ENCODE results near the gene RNF212. TPM values are rescaled to one million over a fixed set of nuclear protein-coding genes. Genes with fewer than 3 reads are reported as not detected.

Gene RNF212
- total RNA-seq, 4 donors from 2014 or later, result 1.3 TPM; not detected in 3

GRCh38 chr4:1154523-1155182 lies 41.3 kb upstream of the RNF212 start:
- no peak overlapping the region for H3K4me3 ChIP-seq
- peaks cover 6 to 9% of the 10 kb centered on the region in 2 donors for H3K4me1 ChIP-seq
- H3K27ac ChIP-seq, result no peak overlapping the region
- peaks cover 0 to 3% (median 0%) of the 10 kb centered on the region in 3 donors for H3K27me3 ChIP-seq
- TF ChIP-seq, protein P1, sequence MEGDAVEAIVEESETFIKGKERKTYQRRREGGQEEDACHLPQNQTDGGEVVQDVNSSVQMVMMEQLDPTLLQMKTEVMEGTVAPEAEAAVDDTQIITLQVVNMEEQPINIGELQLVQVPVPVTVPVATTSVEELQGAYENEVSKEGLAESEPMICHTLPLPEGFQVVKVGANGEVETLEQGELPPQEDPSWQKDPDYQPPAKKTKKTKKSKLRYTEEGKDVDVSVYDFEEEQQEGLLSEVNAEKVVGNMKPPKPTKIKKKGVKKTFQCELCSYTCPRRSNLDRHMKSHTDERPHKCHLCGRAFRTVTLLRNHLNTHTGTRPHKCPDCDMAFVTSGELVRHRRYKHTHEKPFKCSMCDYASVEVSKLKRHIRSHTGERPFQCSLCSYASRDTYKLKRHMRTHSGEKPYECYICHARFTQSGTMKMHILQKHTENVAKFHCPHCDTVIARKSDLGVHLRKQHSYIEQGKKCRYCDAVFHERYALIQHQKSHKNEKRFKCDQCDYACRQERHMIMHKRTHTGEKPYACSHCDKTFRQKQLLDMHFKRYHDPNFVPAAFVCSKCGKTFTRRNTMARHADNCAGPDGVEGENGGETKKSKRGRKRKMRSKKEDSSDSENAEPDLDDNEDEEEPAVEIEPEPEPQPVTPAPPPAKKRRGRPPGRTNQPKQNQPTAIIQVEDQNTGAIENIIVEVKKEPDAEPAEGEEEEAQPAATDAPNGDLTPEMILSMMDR (IDR thresholded peaks at IDR 0.05 in 4 of 5, conservative IDR thresholded peaks at IDR 0.05 in 1 of 5), result no peak
- TF ChIP-seq POLR2A (IDR thresholded peaks at IDR 0.05), result no peak
- intact Hi-C loops (cut with DNase I; ENCODE audit: low total_unique reads) (no loop called here), in situ Hi-C loops (cut with MboI; ENCODE audit: low sequenced_read_pairs in 4 of 4) (loop anchor here in 1 of 4 donors (10.0 kb wide), 1 partner anchor 110 kb away; no protein-coding TSS in a partner anchor)
- DNase-seq (no peak), ATAC-seq (peak; percentile 26 to 65)
- H3K9me3 ChIP-seq, result no peaks in the 10 kb centered on the region
- no peaks in the 10 kb centered on the region for H3K36me3 ChIP-seq

DNA sequence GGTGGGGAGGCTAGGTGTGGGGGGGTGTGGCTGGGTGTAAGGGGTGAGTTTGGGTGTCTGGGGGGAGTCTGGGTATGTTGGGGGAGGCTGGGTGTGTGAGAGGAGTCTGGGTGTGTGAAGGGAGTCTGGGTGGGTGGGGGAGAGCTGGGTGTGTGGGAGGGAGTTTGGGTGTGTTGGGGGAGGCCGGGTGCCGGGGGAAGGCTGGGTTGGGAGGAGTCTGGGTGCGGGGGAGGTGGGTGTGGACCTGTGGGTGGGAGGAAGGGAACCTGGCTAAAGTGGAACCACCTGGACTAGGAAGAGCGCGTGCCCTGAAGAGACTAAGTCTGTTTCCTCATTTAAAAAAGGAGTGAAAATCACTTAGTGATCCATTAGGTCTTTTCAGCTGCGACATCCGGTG lies 40.8 kb upstream of the RNF212 start:
- TF ChIP-seq, protein P1 (IDR thresholded peaks at IDR 0.05 in 4 of 5, conservative IDR thresholded peaks at IDR 0.05 in 1 of 5), result no peak
- TF ChIP-seq POLR2A (IDR thresholded peaks at IDR 0.05), result no peak
- no peak for ATAC-seq

GRCh38 chr4:1153567-1154090 lies 40.3 kb upstream of the RNF212 start:
- in situ Hi-C loops (cut with MboI; ENCODE audit: low sequenced_read_pairs in 4 of 4) (loop anchor here in 1 of 4 donors (10.0 kb wide), 1 partner anchor 111 kb away; no protein-coding TSS in a partner anchor), intact Hi-C loops (cut with DNase I; ENCODE audit: low total_unique reads) (no loop called here)
- Histone ChIP-seq H3K4me3 (no peak overlapping the region), H3K27me3 (peaks cover 0 to 3% (median 0%) of the 10 kb centered on the region in 3 donors), H3K36me3 (no peaks in the 10 kb centered on the region), H3K27ac (no peak overlapping the region), H3K4me1 (peaks cover 6 to 9% of the 10 kb centered on the region in 2 donors), H3K9me3 (no peaks in the 10 kb centered on the region)
- TF ChIP-seq, protein P1 (IDR thresholded peaks at IDR 0.05 in 4 of 5, conservative IDR thresholded peaks at IDR 0.05 in 1 of 5), result no peak
- no peak for TF ChIP-seq POLR2A (IDR thresholded peaks at IDR 0.05)
- no peak for ATAC-seq
- DNase-seq, result no peak

More for the DNA sequence above, 40.8 kb upstream of the RNF212 start:
- no peaks in the 10 kb centered on the region for H3K9me3 ChIP-seq
- in situ Hi-C loops (cut with MboI; ENCODE audit: low sequenced_read_pairs in 4 of 4), result loop anchor here in 1 of 4 donors (10.0 kb wide), 1 partner anchor 111 kb away; no protein-coding TSS in a partner anchor
- H3K27ac ChIP-seq, result no peak overlapping the region
- no peak for DNase-seq
- intact Hi-C loops (cut with DNase I; ENCODE audit: low total_unique reads), result no loop called here
- H3K4me1 ChIP-seq, result peaks cover 6 to 9% of the 10 kb centered on the region in 2 donors
- peaks cover 0 to 3% (median 0%) of the 10 kb centered on the region in 3 donors for H3K27me3 ChIP-seq
- no peaks in the 10 kb centered on the region for H3K36me3 ChIP-seq
- no peak overlapping the region for H3K4me3 ChIP-seq

DNA sequence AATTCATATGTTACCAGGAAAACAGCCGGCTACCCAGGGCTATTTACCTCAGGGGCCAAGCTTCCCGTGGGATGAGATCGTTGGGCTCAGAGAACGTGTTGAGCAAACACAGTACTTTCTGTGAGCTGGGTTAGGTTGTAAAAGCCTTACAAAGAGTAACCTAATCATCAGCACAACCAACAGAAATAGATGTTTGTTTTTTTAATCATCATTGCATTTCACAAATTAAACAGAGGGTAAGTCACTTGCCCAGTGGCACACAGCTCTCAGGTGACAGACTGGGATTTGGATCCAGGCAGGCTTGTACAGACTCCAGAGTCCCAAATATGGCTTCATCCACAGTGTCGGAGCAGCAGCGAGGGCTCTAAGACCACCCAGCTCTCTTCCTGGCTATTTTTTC lies 38.9 kb upstream of the RNF212 start:
- Histone ChIP-seq H3K9me3 (no peaks in the 10 kb centered on the region), H3K27me3 (peaks cover 0 to 3% (median 0%) of the 10 kb centered on the region in 3 donors), H3K36me3 (no peaks in the 10 kb centered on the region), H3K27ac (no peak overlapping the region), H3K4me3 (no peak overlapping the region), H3K4me1 (peaks cover 6 to 9% of the 10 kb centered on the region in 2 donors)
- ATAC-seq, result no peak
- in situ Hi-C loops (cut with MboI; ENCODE audit: low sequenced_read_pairs in 4 of 4), result loop anchor here in 1 of 4 donors (10.0 kb wide), 1 partner anchor 113 kb away; no protein-coding TSS in a partner anchor
- TF ChIP-seq, protein P1 (IDR thresholded peaks at IDR 0.05 in 4 of 5, conservative IDR thresholded peaks at IDR 0.05 in 1 of 5), result no peak
- TF ChIP-seq POLR2A (IDR thresholded peaks at IDR 0.05), result no peak
- intact Hi-C loops (cut with DNase I; ENCODE audit: low total_unique reads), result no loop called here
- no peak for DNase-seq
